ENCODE data around the gene DMTF1.

GRCh38 chr7:87217983-87218653, 65.9 kb downstream of the DMTF1 start:
- TF ChIP-seq ZBTB17 (tag by site-specific recombination; IDR thresholded peaks at IDR 0.05) = no peak
- TF ChIP-seq ZNF624 (tag by site-specific recombination; IDR thresholded peaks at IDR 0.05) = no peak
- TF ChIP-seq ZEB2 (tag by site-specific recombination; IDR thresholded peaks at IDR 0.05) = no peak
- TF ChIP-seq HOXC10 (CRISPR knock-in tag; IDR thresholded peaks at IDR 0.05) = no peak
- TF ChIP-seq REST (tag by site-specific recombination; IDR thresholded peaks at IDR 0.05) = no peak
- TF ChIP-seq ZNF518A (tag by site-specific recombination; conservative IDR thresholded peaks at IDR 0.05; ENCODE audit: low read depth) = no peak

Data from HEK293 (cell line).